MCF 10A (cell line): ENCODE data around the gene MAGEL2. TPM values are rescaled to one million over a fixed set of nuclear protein-coding genes. Genes with fewer than 3 reads are reported as not detected.

Experiments used
- Bru-seq: library from RNA; stranded (reverse); fragments of 400-500 nt; gene quantifications from one replicate; lab custom pipeline; 2021; lab: Mats Ljungman, UMichigan
- BruChase-seq, 2 experiments: library from RNA; stranded (reverse); fragments of 400-500 nt; gene quantifications; one replicate each; lab custom pipeline; 2021; lab: Mats Ljungman, UMichigan
- BruUV-seq: library from RNA; stranded (reverse); fragments of 400-500 nt; replicated peaks from 2 replicates; lab custom pipeline; 2021; lab: Mats Ljungman, UMichigan
- CTCF ChIA-PET: fragments of 300-600 bp; sonication (Branson Sonifier 250); formaldehyde crosslinking; extraction: SDS; loops from one replicate; lab custom pipeline; 2021; ENCODE audit warnings: antibody characterized with exemption, inconsistent platforms; lab: Yijun Ruan, JAX
- POLR2A ChIA-PET: fragments of 300-600, 350-650 bp; sonication (Branson Sonifier 250); formaldehyde crosslinking; extraction: SDS; loops from one replicate; lab custom pipeline; 2020; ENCODE audit warnings: antibody characterized with exemption, inconsistent platforms; lab: Yijun Ruan, JAX
- DNase-seq: peaks from one replicate; pipeline ENCODE4 v3.0.0-alpha.2; 2018; ENCODE audit not compliant: unreplicated experiment
- H3K27ac Mint-ChIP-seq: one replicate; pipeline ENCODE4 v1.8.0; 2022; ENCODE audit warnings: mild to moderate bottlenecking, low read depth, mixed read lengths; ENCODE audit not compliant: unreplicated experiment
- H3K27me3 Mint-ChIP-seq: one replicate; pipeline ENCODE4 v1.8.0; 2022; ENCODE audit warnings: mixed read lengths; ENCODE audit not compliant: insufficient read depth, unreplicated experiment
- H3K36me3 Mint-ChIP-seq: one replicate; pipeline ENCODE4 v1.8.0; 2022; ENCODE audit warnings: mild to moderate bottlenecking, moderate library complexity, mixed read lengths; ENCODE audit not compliant: insufficient read depth, unreplicated experiment
- H3K4me1 Mint-ChIP-seq: one replicate; pipeline ENCODE4 v1.8.0; 2022; ENCODE audit warnings: mixed read lengths; ENCODE audit not compliant: insufficient read depth, unreplicated experiment
- H3K4me3 Mint-ChIP-seq: one replicate; pipeline ENCODE4 v1.8.0; 2022; ENCODE audit warnings: mild to moderate bottlenecking, moderate library complexity, mixed read lengths; ENCODE audit not compliant: unreplicated experiment
- H3K9me3 Mint-ChIP-seq: one replicate; pipeline ENCODE4 v1.8.0; 2022; ENCODE audit warnings: mixed read lengths; ENCODE audit not compliant: unreplicated experiment
- intact Hi-C: fragments of 100-400 bp; cut with micrococcal nuclease; formaldehyde crosslinking; loops from 2 replicates; pipeline ENCODE4 v1.14.1; 2022
- long read RNA-seq: library from polyadenylated mRNA; stranded (forward); transcript quantifications from one replicate; pipeline ENCODE4 v2.0.0, GENCODE V29; 2022
- total RNA-seq: library from RNA; stranded (reverse); gene quantifications from 2 replicates; pipeline ENCODE4 v1.2.3, GENCODE V29; 2022
- TF ChIP-seq, protein P1 (sequence below): fragments of 200-600 bp; IDR thresholded peaks from one replicate; pipeline ENCODE4 v1.8.0; 2022; ENCODE audit warnings: antibody characterized with exemption, mild to moderate bottlenecking; ENCODE audit not compliant: unreplicated experiment

Gene MAGEL2
- total RNA-seq: not detected in 2 replicates
- not detected for Bru-seq, nascent RNA
- BruChase-seq, experiment 1, labeled RNA remaining after a 6-hour chase: not detected
- not detected for BruChase-seq, experiment 2, labeled RNA remaining after a 2-hour chase
- long read RNA-seq: 0 reads

DNA sequence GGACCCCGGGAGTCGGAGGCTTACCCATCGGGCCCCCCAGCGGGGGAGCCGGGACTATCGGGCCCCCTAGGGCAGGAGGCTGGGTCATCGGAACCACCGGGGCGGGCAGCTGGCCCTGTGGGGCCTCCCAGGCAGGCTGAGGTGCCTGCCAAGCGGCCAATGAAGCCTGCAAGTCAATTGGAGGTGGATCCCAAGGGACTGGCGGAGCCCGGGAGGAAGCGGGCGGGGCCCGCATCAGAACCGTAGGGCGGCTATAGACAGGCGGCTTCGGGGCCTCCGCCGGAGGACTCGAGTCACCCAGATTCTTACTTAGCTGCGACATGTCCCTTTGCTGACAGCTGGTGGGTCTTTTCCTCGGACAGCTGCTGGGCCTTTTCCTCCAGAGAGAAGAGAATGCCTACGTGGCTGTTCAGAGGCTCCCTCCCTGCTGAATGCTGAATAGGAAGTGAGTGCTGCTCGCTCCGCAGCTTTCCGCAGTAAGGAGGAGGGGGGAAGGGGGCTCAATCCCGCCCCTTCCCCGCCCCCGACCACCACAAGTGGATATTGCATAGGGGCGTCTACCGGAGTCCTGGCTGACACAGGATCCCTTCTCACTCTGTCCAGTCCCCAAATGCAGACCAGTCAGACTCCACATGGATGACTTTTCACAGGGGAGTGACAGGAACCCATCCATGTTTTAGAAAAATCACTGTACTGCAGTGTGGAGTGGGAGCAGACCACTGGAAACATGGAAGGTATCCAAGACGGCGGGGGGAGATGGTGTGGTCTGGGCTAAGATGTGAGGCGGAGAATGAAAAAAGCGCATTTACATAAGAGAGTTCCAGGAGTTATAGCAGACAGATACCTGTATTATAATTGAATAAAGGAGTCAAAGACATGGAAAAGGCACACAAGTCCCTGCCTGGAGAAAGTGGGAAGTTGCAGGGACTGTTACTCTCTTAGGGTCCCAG, at the start of gene MAGEL2:
TSS of gene MAGEL2 (minus strand) at position 447 of the 950 bp plus-strand sequence. CDS start at position 322, 125 bp downstream.
- H3K27ac Mint-ChIP-seq: no peak within 1 kb of the TSS
- H3K4me3 Mint-ChIP-seq: no peak within 1 kb of the TSS
- intact Hi-C loops: loop anchor here (2.0 kb wide), 1 partner anchor 219 kb away; no protein-coding TSS in a partner anchor
- H3K36me3 Mint-ChIP-seq: no peaks in the 10 kb centered on the region
- DNase-seq: no peak
- H3K9me3 Mint-ChIP-seq: no peaks in the 10 kb centered on the region
- ChIA-PET POLR2A (no interaction called here), CTCF (no interaction called here)
- H3K4me1 Mint-ChIP-seq: no peaks in the 10 kb centered on the region
- TF ChIP-seq, protein P1, sequence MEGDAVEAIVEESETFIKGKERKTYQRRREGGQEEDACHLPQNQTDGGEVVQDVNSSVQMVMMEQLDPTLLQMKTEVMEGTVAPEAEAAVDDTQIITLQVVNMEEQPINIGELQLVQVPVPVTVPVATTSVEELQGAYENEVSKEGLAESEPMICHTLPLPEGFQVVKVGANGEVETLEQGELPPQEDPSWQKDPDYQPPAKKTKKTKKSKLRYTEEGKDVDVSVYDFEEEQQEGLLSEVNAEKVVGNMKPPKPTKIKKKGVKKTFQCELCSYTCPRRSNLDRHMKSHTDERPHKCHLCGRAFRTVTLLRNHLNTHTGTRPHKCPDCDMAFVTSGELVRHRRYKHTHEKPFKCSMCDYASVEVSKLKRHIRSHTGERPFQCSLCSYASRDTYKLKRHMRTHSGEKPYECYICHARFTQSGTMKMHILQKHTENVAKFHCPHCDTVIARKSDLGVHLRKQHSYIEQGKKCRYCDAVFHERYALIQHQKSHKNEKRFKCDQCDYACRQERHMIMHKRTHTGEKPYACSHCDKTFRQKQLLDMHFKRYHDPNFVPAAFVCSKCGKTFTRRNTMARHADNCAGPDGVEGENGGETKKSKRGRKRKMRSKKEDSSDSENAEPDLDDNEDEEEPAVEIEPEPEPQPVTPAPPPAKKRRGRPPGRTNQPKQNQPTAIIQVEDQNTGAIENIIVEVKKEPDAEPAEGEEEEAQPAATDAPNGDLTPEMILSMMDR: no peak
- H3K27me3 Mint-ChIP-seq: no peaks in the 10 kb centered on the region
- BruUV-seq: no TSS peak

DNA sequence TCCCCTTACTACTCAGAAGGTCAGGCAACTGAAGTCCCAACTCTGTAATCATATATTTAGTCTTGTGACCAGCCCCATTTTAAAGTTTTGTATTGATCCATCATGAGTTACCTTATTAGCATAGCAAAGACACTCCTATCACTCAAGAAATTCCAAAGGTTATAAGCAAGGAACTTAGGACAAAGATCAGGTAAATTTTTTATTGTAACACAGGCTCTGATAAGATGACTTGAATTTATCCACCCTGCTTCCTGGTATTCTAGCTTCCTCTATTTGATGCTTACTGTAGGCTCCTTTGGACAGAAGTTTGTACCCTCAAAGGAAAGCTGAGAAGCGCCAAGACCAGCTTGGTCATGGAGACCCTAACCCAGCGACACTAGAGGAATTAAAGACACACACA, 47.6 kb upstream of the MAGEL2 start:
- ChIA-PET POLR2A (no interaction called here), CTCF (no interaction called here)
- no peak overlapping the region for H3K4me3 Mint-ChIP-seq
- no peaks in the 10 kb centered on the region for H3K4me1 Mint-ChIP-seq
- no peaks in the 10 kb centered on the region for H3K27me3 Mint-ChIP-seq
- BruUV-seq: no TSS peak
- intact Hi-C loops: no loop called here
- no peak for DNase-seq
- no peaks in the 10 kb centered on the region for H3K36me3 Mint-ChIP-seq
- TF ChIP-seq, protein P1: no peak
- H3K27ac Mint-ChIP-seq: no peak overlapping the region
- peaks cover 33% of the 10 kb centered on the region for H3K9me3 Mint-ChIP-seq

DNA sequence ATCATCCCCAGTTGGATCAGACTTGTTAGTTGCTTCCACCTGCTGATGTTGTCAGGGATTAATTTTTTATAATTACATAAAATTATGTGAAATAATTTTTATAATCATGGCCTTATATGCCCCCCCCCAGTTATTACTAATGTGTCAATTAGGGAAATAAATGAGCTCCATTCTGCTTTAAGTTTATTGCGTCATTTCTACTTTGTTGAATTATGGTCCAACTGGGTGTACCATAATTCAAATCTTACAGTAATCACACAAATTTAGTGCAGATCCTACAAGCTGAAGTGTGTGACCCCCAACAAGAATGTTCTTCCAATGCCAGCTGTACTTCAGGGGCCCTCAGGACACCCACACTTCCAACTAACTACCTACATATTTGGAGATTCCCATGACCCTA, 46.9 kb upstream of the MAGEL2 start:
- no peak for DNase-seq
- Mint-ChIP-seq H3K4me1 (no peaks in the 10 kb centered on the region), H3K9me3 (peaks cover 27% of the 10 kb centered on the region), H3K4me3 (no peak overlapping the region), H3K27ac (no peak overlapping the region), H3K27me3 (no peaks in the 10 kb centered on the region), H3K36me3 (no peaks in the 10 kb centered on the region)
- ChIA-PET POLR2A (no interaction called here), CTCF (no interaction called here)
- intact Hi-C loops: no loop called here
- BruUV-seq: no TSS peak
- TF ChIP-seq, protein P1: no peak

DNA sequence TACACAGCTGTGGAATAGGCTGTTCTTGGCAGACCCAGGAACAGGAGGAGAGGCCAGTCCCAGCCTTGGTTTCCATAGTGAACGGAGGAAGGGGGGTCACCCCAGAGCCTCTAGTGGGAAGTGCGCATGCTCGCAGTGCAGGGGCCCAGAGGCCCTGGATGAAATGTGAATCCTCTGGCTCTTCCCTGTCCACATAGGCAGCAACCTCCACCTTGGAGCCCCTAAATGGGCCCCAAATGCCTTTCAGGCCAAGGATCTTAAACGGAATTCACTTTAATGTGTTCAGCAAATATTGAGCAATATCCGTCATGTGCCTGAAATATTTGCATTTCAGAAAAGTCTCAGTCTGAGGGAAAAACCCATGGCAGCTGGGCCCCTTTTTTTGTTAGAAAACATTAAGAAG, 42.8 kb upstream of the MAGEL2 start:
- BruUV-seq: no TSS peak

More for the DNA sequence above, 42.8 kb upstream of the MAGEL2 start:
- Mint-ChIP-seq H3K27ac (no peak overlapping the region), H3K9me3 (peaks cover 26% of the 10 kb centered on the region), H3K4me3 (no peak overlapping the region), H3K27me3 (no peaks in the 10 kb centered on the region), H3K4me1 (no peaks in the 10 kb centered on the region), H3K36me3 (no peaks in the 10 kb centered on the region)
- ChIA-PET CTCF (no interaction called here), POLR2A (no interaction called here)
- DNase-seq: no peak
- intact Hi-C loops: no loop called here
- TF ChIP-seq, protein P1: no peak
